Prostate gland (tissue), 2 donors: ENCODE results near the gene LACC1.

Experiments
- POLR2AphosphoS5 ChIP-seq: sonication (generic); formaldehyde crosslinking; IDR thresholded peaks from one replicate; pipeline ENCODE4 v1.6.1; 2017; ENCODE audit warnings: antibody characterized with exemption
- TF ChIP-seq, protein P1 (sequence below), 4 experiments: fragments of 200-600 bp in 2 of 4; fragments of 450-650 bp in 2 of 4; sonication (generic) in 2 of 4; IDR thresholded peaks; 1 replicate in 3 of 4; 2 replicates in 1 of 4; pipeline ENCODE4 v1.5.1; 2016 to 2019; ENCODE audit warnings: antibody characterized with exemption in 4 of 4, mild to moderate bottlenecking in 2 of 4, moderate library complexity in 2 of 4

- TF ChIP-seq, protein P1, sequence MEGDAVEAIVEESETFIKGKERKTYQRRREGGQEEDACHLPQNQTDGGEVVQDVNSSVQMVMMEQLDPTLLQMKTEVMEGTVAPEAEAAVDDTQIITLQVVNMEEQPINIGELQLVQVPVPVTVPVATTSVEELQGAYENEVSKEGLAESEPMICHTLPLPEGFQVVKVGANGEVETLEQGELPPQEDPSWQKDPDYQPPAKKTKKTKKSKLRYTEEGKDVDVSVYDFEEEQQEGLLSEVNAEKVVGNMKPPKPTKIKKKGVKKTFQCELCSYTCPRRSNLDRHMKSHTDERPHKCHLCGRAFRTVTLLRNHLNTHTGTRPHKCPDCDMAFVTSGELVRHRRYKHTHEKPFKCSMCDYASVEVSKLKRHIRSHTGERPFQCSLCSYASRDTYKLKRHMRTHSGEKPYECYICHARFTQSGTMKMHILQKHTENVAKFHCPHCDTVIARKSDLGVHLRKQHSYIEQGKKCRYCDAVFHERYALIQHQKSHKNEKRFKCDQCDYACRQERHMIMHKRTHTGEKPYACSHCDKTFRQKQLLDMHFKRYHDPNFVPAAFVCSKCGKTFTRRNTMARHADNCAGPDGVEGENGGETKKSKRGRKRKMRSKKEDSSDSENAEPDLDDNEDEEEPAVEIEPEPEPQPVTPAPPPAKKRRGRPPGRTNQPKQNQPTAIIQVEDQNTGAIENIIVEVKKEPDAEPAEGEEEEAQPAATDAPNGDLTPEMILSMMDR (IDR thresholded peaks at IDR 0.05) = no peak
- TF ChIP-seq POLR2AphosphoS5 = no peak
These were observed 32.2 kb downstream of the LACC1 start for GRCh38 chr13:43911871-43912270.
